ENCODE measurements around the gene CDIP1.

Gene CDIP1

GRCh38 chr16:4467916-4468315 is 70.7 kb downstream of the CDIP1 start:
- DNase-seq (ENCODE audit: low read depth in 1 of 2, low spot score in 1 of 2), result no peak
- TF ChIP-seq JUND (IDR thresholded peaks at IDR 0.05; ENCODE audit: low read depth), result no peak
- in situ Hi-C loops (cut with HindIII; ENCODE audit: low pct_unique_long_range_greater_than_20kb, low sequenced_read_pairs), result no loop called here

- TF ChIP-seq JUND (IDR thresholded peaks at IDR 0.05; ENCODE audit: low read depth), result no peak
- no peak for DNase-seq (ENCODE audit: low read depth in 1 of 2, low spot score in 1 of 2)
- in situ Hi-C loops (cut with HindIII; ENCODE audit: low pct_unique_long_range_greater_than_20kb, low sequenced_read_pairs), result no loop called here
Observed at GRCh38 chr16:4465977-4466779, 72.4 kb downstream of the CDIP1 start.

GRCh38 chr16:4463522-4464163 is 74.9 kb downstream of the CDIP1 start:
- no peak for TF ChIP-seq JUND (IDR thresholded peaks at IDR 0.05; ENCODE audit: low read depth)
- in situ Hi-C loops (cut with HindIII; ENCODE audit: low pct_unique_long_range_greater_than_20kb, low sequenced_read_pairs), result no loop called here
- no peak for DNase-seq (ENCODE audit: low read depth in 1 of 2, low spot score in 1 of 2)

GRCh38 chr16:4461250-4462085 is 77.1 kb downstream of the CDIP1 start:
- in situ Hi-C loops (cut with HindIII; ENCODE audit: low pct_unique_long_range_greater_than_20kb, low sequenced_read_pairs), result no loop called here
- peak in 1 of 2 experiments; percentile 27 for DNase-seq (ENCODE audit: low read depth in 1 of 2, low spot score in 1 of 2)
- no peak for TF ChIP-seq JUND (IDR thresholded peaks at IDR 0.05; ENCODE audit: low read depth)

- in situ Hi-C loops (cut with HindIII; ENCODE audit: low pct_unique_long_range_greater_than_20kb, low sequenced_read_pairs), result no loop called here
- DNase-seq (ENCODE audit: low read depth in 1 of 2, low spot score in 1 of 2), result no peak
- no peak for TF ChIP-seq JUND (IDR thresholded peaks at IDR 0.05; ENCODE audit: low read depth)
Observed at GRCh38 chr16:4460936-4461249, 77.7 kb downstream of the CDIP1 start.

Measured in T47D (cell line).